ENCODE measurements around the gene BICRA. TPM values are rescaled to one million over a fixed set of nuclear protein-coding genes. Genes with fewer than 3 reads are reported as not detected.

The BICRA gene
- total and polyA plus RNA-seq, 2 experiments from 2014 or later: 3.4 to 5.4 TPM

GRCh38 chr19:47661161-47661560 is 52.2 kb downstream of the BICRA start:
- Histone ChIP-seq H3K79me2 (peaks cover 72% of the 10 kb centered on the region), H3K9me2 (replicated peaks; ENCODE audit: insufficient read depth) (no peaks in the 10 kb centered on the region), H3K4me2 (no peak overlapping the region), H3K4me1 (ENCODE audit: insufficient read depth) (peaks cover 50% of the 10 kb centered on the region), H3K27me3 (no peaks in the 10 kb centered on the region), H3K36me3 (replicated peaks; ENCODE audit: insufficient read depth, low read depth) (no peaks in the 10 kb centered on the region), H3K27ac (no peak overlapping the region), H3K4me3 (no peak overlapping the region), H3K9me3 (ENCODE audit: low read depth) (no peaks in the 10 kb centered on the region), H4K20me1 (ENCODE audit: insufficient read depth, poor library complexity, severe bottlenecking) (peaks cover 25% of the 10 kb centered on the region), H2AFZ (no peak overlapping the region)
- DNase-seq (ENCODE audit: low spot score): no peak
- 92% methylated on average over 12 of the region's 16 CpGs for WGBS (ENCODE audit: low lambda C conversion rate, missing lambda C conversion rate)
- TF ChIP-seq EZH2phosphoT487 (IDR thresholded peaks at IDR 0.05; ENCODE audit: low read depth, severe bottlenecking, unreplicated experiment): no peak
- TF ChIP-seq EZH2 (IDR thresholded peaks at IDR 0.05; ENCODE audit: borderline replicate concordance): no peak
- no peak for TF ChIP-seq CTCF (IDR thresholded peaks at IDR 0.05; ENCODE audit: poor library complexity)

GRCh38 chr19:47661611-47662010 is 52.7 kb downstream of the BICRA start:
- no peak overlapping the region for H2AFZ ChIP-seq
- H3K9me2 ChIP-seq (replicated peaks; ENCODE audit: insufficient read depth): no peaks in the 10 kb centered on the region
- peaks cover 54% of the 10 kb centered on the region for H3K4me1 ChIP-seq (ENCODE audit: insufficient read depth)
- no peak overlapping the region for H3K27ac ChIP-seq
- 97% methylated on average over 4 of the region's 4 CpGs for WGBS (ENCODE audit: low lambda C conversion rate, missing lambda C conversion rate)
- H4K20me1 ChIP-seq (ENCODE audit: insufficient read depth, poor library complexity, severe bottlenecking): peaks cover 24% of the 10 kb centered on the region
- H3K36me3 ChIP-seq (replicated peaks; ENCODE audit: insufficient read depth, low read depth): no peaks in the 10 kb centered on the region
- H3K79me2 ChIP-seq: peaks cover 72% of the 10 kb centered on the region
- DNase-seq (ENCODE audit: low spot score): no peak
- TF ChIP-seq EZH2 (IDR thresholded peaks at IDR 0.05; ENCODE audit: borderline replicate concordance) (no peak), EZH2phosphoT487 (IDR thresholded peaks at IDR 0.05; ENCODE audit: low read depth, severe bottlenecking, unreplicated experiment) (no peak), CTCF (IDR thresholded peaks at IDR 0.05; ENCODE audit: poor library complexity) (no peak)
- no peak overlapping the region for H3K4me3 ChIP-seq
- no peak overlapping the region for H3K4me2 ChIP-seq
- no peaks in the 10 kb centered on the region for H3K9me3 ChIP-seq (ENCODE audit: low read depth)
- H3K27me3 ChIP-seq: no peaks in the 10 kb centered on the region

- TF ChIP-seq CTCF (IDR thresholded peaks at IDR 0.05; ENCODE audit: poor library complexity) (no peak), EZH2 (IDR thresholded peaks at IDR 0.05; ENCODE audit: borderline replicate concordance) (no peak), EZH2phosphoT487 (IDR thresholded peaks at IDR 0.05; ENCODE audit: low read depth, severe bottlenecking, unreplicated experiment) (no peak)
- Histone ChIP-seq H4K20me1 (ENCODE audit: insufficient read depth, poor library complexity, severe bottlenecking) (peaks cover 20% of the 10 kb centered on the region), H3K27ac (peak overlapping the region; percentile 95), H3K4me1 (ENCODE audit: insufficient read depth) (peaks cover 63% of the 10 kb centered on the region), H3K9me2 (replicated peaks; ENCODE audit: insufficient read depth) (no peaks in the 10 kb centered on the region), H3K4me2 (peak overlapping the region; percentile 30), H3K36me3 (replicated peaks; ENCODE audit: insufficient read depth, low read depth) (no peaks in the 10 kb centered on the region), H3K4me3 (no peak overlapping the region), H2AFZ (no peak overlapping the region), H3K79me2 (peaks cover 68% of the 10 kb centered on the region), H3K9me3 (ENCODE audit: low read depth) (no peaks in the 10 kb centered on the region), H3K27me3 (no peaks in the 10 kb centered on the region)
- WGBS (ENCODE audit: low lambda C conversion rate, missing lambda C conversion rate): 51% methylated on average over 3 of the region's 3 CpGs
- peak; percentile 52 for DNase-seq (ENCODE audit: low spot score)
Observed at GRCh38 chr19:47663435-47663910, 54.5 kb downstream of the BICRA start.

Measured in hepatocyte (in vitro differentiated cells).